Measurements from ENCODE around the gene KCTD10. TPM values are rescaled to one million over a fixed set of nuclear protein-coding genes. Genes with fewer than 3 reads are reported as not detected.

Gene KCTD10
- total RNA-seq, 1 experiment from 2014 or later = 45.9 TPM

GRCh38 chr12:109513977-109514376, 36.9 kb upstream of the KCTD10 start:
- intact Hi-C loops (cut with micrococcal nuclease; ENCODE audit: unreplicated experiment) = no loop called here
- no peak overlapping the region for H3K4me3 ChIP-seq
- no peaks in the 10 kb centered on the region for H4K20me1 ChIP-seq (ENCODE audit: insufficient read depth)
- POLR2A ChIA-PET (ENCODE audit: unreplicated experiment) = no interaction called here
- no peaks in the 10 kb centered on the region for H3K27me3 ChIP-seq (ENCODE audit: insufficient read depth, low read depth)
- H3K27ac ChIP-seq = no peak overlapping the region
- H3K9me2 ChIP-seq (ENCODE audit: insufficient read depth) = no peaks in the 10 kb centered on the region
- no TSS peak for BruUV-seq (replicated peaks)
- no peaks in the 10 kb centered on the region for H3K9me3 ChIP-seq (ENCODE audit: insufficient read depth, low read depth)
- H3K4me2 ChIP-seq = no peak overlapping the region
- no peak overlapping the region for H2AFZ ChIP-seq
- no peak for DNase-seq
- no peaks in the 10 kb centered on the region for H3K4me1 ChIP-seq (replicated peaks; ENCODE audit: insufficient read depth)
- no peak for TF ChIP-seq CTCF (conservative IDR thresholded peaks at IDR 0.05)
- TF ChIP-seq EZH2 (IDR thresholded peaks at IDR 0.05; ENCODE audit: low read depth) = no peak
- no peaks in the 10 kb centered on the region for H3K36me3 ChIP-seq (ENCODE audit: low read depth)
- no peaks in the 10 kb centered on the region for H3K79me2 ChIP-seq (ENCODE audit: low read depth)
- no peaks in the 10 kb centered on the region for H3F3A ChIP-seq (ENCODE audit: insufficient read depth, low read depth)
- CTCF ChIA-PET = interaction anchor here (0.5 kb wide), 1 partner anchor 517 kb away, joined by 5 read pairs; no protein-coding TSS in a partner anchor

- Histone ChIP-seq H3K36me3 (ENCODE audit: low read depth) (no peaks in the 10 kb centered on the region), H3K27me3 (ENCODE audit: insufficient read depth, low read depth) (no peaks in the 10 kb centered on the region), H3K4me3 (no peak overlapping the region), H3K9me3 (ENCODE audit: insufficient read depth, low read depth) (no peaks in the 10 kb centered on the region), H3K9me2 (ENCODE audit: insufficient read depth) (no peaks in the 10 kb centered on the region), H4K20me1 (ENCODE audit: insufficient read depth) (no peaks in the 10 kb centered on the region), H3K4me1 (replicated peaks; ENCODE audit: insufficient read depth) (no peaks in the 10 kb centered on the region), H3K79me2 (ENCODE audit: low read depth) (no peaks in the 10 kb centered on the region), H3K27ac (no peak overlapping the region), H3K4me2 (no peak overlapping the region), H3F3A (ENCODE audit: insufficient read depth, low read depth) (no peaks in the 10 kb centered on the region), H2AFZ (no peak overlapping the region)
- ChIA-PET POLR2A (ENCODE audit: unreplicated experiment) (no interaction called here), CTCF (no interaction called here)
- no TSS peak for BruUV-seq (replicated peaks)
- TF ChIP-seq EZH2 (IDR thresholded peaks at IDR 0.05; ENCODE audit: low read depth) = no peak
- TF ChIP-seq CTCF (conservative IDR thresholded peaks at IDR 0.05) = no peak
- DNase-seq = no peak
- intact Hi-C loops (cut with micrococcal nuclease; ENCODE audit: unreplicated experiment) = no loop called here
These were observed 36.0 kb upstream of the KCTD10 start for GRCh38 chr12:109513051-109513450.

GRCh38 chr12:109512608-109513007, 35.5 kb upstream of the KCTD10 start:
- H3K27ac ChIP-seq = no peak overlapping the region
- intact Hi-C loops (cut with micrococcal nuclease; ENCODE audit: unreplicated experiment) = no loop called here
- H3K9me3 ChIP-seq (ENCODE audit: insufficient read depth, low read depth) = no peaks in the 10 kb centered on the region
- no peaks in the 10 kb centered on the region for H4K20me1 ChIP-seq (ENCODE audit: insufficient read depth)
- H3K4me1 ChIP-seq (replicated peaks; ENCODE audit: insufficient read depth) = no peaks in the 10 kb centered on the region
- no peaks in the 10 kb centered on the region for H3K79me2 ChIP-seq (ENCODE audit: low read depth)
- DNase-seq = no peak
- no peaks in the 10 kb centered on the region for H3K9me2 ChIP-seq (ENCODE audit: insufficient read depth)
- TF ChIP-seq EZH2 (IDR thresholded peaks at IDR 0.05; ENCODE audit: low read depth) = no peak
- no peak for TF ChIP-seq CTCF (conservative IDR thresholded peaks at IDR 0.05)
- H3K27me3 ChIP-seq (ENCODE audit: insufficient read depth, low read depth) = no peaks in the 10 kb centered on the region
- H3F3A ChIP-seq (ENCODE audit: insufficient read depth, low read depth) = no peaks in the 10 kb centered on the region
- ChIA-PET CTCF (no interaction called here), POLR2A (ENCODE audit: unreplicated experiment) (no interaction called here)
- H2AFZ ChIP-seq = no peak overlapping the region
- no TSS peak for BruUV-seq (replicated peaks)
- no peaks in the 10 kb centered on the region for H3K36me3 ChIP-seq (ENCODE audit: low read depth)
- H3K4me3 ChIP-seq = no peak overlapping the region
- H3K4me2 ChIP-seq = no peak overlapping the region

All from PC-9 (cell line).